Peyer's patch (tissue), 4 donors: ENCODE measurements around the gene CRIP3.

Experiments
- POLR2A ChIP-seq, 2 donors: fragments of 450-650 bp; IDR thresholded peaks; one replicate each; pipeline ENCODE4 v1.5.1; 2017; ENCODE audit warnings: antibody characterized with exemption in 2 of 2, mild to moderate bottlenecking in 2 of 2, moderate library complexity in 2 of 2
- TF ChIP-seq, protein P1 (sequence below), 6 experiments: fragments of 450-650 bp in 4 of 6; fragments of 200-600 bp in 2 of 6; sonication (generic) in 1 of 6; IDR thresholded peaks; one replicate each; pipeline ENCODE4 v1.5.1; 2017 to 2019; ENCODE audit warnings: antibody characterized with exemption in 6 of 6, mild to moderate bottlenecking in 3 of 6, moderate library complexity in 1 of 6

DNA sequence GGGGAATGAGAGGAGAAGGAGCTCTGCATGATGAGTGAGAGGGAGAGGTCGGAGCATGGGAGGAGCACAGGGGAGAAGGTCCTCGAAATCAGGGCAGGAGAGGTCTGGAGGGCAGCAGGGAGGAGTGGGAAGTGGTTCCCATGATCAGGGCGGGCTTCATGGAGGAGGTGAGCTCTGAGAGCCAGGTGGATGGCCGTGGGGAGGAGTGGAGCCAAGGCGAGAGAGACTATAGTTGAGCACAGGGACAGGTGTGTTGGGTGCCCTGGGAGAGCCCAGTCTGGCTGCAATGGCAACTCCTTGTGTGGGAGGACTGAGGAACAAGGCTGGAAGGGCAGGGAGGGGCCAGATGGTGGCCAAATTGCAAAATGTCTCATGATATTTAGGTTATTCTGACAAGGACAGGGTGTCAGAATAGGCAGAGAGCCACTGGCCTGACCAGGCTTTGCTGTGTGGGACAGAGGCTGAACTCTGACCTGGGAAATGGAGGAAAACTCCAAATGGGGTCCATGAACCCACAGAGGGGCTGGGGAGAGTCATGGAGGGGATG lies 44.0 kb downstream of the CRIP3 start:
- no peak for TF ChIP-seq POLR2A (IDR thresholded peaks at IDR 0.05)
- TF ChIP-seq, protein P1, sequence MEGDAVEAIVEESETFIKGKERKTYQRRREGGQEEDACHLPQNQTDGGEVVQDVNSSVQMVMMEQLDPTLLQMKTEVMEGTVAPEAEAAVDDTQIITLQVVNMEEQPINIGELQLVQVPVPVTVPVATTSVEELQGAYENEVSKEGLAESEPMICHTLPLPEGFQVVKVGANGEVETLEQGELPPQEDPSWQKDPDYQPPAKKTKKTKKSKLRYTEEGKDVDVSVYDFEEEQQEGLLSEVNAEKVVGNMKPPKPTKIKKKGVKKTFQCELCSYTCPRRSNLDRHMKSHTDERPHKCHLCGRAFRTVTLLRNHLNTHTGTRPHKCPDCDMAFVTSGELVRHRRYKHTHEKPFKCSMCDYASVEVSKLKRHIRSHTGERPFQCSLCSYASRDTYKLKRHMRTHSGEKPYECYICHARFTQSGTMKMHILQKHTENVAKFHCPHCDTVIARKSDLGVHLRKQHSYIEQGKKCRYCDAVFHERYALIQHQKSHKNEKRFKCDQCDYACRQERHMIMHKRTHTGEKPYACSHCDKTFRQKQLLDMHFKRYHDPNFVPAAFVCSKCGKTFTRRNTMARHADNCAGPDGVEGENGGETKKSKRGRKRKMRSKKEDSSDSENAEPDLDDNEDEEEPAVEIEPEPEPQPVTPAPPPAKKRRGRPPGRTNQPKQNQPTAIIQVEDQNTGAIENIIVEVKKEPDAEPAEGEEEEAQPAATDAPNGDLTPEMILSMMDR (IDR thresholded peaks at IDR 0.05): no peak
